Measurements from ENCODE around the gene ANGPTL7.

DNA sequence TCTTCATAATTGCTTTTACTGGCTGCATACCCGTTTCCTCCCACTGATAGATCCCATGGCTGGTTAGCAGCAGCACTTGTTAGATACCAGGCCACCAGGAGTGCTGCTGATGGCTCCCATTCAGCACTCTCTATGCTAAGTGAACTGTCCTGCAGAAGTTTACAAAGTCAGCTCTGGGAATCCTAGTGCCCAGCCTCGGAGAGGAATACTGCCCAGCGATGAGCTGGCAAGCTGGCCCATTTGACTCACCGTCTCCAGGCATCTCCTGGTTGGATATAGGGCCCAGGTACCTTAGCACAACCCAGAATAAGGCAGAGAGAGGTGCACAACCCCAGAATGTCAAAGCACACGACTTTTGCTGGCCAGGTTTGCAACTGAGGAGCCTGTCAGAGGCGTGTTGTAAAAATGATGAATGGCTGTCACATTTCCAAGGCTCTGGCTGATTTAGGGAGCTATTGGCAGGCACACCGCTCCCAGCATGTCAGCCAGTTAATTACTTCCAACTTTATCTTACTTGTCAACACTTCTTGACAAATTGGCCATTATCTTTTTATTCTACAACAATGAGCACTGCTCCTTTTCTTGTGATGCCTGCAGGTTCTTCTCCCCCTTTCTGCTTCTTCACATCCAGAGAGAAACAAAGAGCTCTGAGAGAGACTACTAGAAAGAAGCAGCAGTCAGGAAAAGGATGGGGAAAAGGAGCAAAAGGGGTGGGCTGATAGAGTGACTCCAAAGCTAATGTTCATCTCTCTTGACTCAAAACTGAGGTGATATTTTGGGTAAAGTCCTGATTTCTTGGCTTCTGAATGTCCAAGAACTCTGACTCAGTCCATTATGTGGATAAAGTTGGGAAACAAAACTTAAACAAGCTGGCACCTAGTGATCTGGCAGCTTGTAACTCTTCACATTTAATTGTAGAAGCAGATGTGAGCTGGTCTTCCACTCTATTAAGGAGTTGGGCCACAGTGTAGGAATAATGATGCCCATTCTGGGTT, 10.8 kb upstream of the ANGPTL7 start:
- TF ChIP-seq, protein P1, sequence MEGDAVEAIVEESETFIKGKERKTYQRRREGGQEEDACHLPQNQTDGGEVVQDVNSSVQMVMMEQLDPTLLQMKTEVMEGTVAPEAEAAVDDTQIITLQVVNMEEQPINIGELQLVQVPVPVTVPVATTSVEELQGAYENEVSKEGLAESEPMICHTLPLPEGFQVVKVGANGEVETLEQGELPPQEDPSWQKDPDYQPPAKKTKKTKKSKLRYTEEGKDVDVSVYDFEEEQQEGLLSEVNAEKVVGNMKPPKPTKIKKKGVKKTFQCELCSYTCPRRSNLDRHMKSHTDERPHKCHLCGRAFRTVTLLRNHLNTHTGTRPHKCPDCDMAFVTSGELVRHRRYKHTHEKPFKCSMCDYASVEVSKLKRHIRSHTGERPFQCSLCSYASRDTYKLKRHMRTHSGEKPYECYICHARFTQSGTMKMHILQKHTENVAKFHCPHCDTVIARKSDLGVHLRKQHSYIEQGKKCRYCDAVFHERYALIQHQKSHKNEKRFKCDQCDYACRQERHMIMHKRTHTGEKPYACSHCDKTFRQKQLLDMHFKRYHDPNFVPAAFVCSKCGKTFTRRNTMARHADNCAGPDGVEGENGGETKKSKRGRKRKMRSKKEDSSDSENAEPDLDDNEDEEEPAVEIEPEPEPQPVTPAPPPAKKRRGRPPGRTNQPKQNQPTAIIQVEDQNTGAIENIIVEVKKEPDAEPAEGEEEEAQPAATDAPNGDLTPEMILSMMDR (IDR thresholded peaks at IDR 0.05): no peak
- no peak for TF ChIP-seq POLR2A (IDR thresholded peaks at IDR 0.05)
- no peak for TF ChIP-seq POLR2AphosphoS5 (IDR thresholded peaks at IDR 0.05; ENCODE audit: insufficient read depth in 1 of 2, low read depth in 1 of 2)

Data from vagina (tissue), 2 donors.